HG02798 (cell line): ENCODE data around the gene CARD19.
"Not testable (repeated sequence)": the region's sequence is repeated elsewhere in the genome, so short reads cannot be mapped to it uniquely, and the experiment has no call there.

Source experiments
- ATAC-seq: cut with Tn5 transposase; IDR thresholded peaks from one replicate; pipeline ENCODE4 v1.9.1; 2021; ENCODE audit warnings: mild to moderate bottlenecking; ENCODE audit not compliant: unreplicated experiment, poor library complexity

The CARD19 gene

DNA sequence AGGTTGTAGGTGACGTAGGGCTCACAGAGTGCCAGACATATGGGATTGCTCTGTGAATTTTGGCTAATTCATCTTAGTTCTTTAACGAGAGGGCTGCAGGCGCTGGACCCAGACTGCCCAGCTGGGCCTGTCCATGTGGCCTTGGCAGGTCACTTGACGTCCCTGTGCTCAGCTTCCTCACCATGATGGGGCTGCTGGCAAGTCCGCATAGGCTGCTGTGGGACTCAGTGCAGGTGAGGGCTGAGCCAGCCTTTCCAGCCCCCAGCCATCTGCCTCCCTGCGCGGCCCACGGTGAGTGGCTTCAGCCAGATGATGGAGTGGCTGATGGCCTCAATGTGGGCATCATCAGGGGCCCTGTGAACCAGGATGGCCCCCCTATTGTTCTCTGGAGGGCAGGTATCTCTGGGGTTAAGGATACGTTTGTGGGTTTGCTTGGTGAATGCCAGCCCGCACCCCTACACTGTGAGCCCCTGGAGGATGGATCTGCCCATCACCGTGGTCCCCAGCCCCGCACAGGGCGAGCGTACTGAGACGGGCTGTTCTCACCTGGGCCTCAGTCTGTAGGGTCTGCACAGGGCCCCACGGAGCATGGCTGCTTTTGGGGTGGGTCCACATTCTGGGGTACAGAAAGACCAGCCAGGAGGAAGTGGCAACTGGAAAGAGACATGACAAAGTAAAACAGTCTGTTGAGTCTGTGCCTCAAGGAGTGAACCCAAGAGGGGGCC is 3.7 kb downstream of the CARD19 start:
- no peak for ATAC-seq

DNA sequence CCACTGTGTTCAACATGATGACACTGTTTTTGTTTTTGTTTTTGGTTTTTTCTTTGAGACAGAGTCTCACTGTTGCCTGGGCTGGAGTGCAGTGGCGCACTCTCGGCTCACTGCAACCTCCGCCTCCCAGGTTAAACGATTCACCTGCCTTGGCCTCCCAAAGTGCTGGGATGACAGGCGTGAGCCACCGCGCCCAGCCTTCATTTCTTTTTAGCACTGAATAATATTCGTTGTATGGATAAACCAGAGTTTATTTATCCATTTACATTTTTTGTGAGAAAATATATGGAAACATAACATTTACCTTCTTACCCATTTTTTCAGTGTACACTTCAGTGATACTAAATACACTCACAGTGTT is 4.2 kb downstream of the CARD19 start:
- no peak for ATAC-seq

DNA sequence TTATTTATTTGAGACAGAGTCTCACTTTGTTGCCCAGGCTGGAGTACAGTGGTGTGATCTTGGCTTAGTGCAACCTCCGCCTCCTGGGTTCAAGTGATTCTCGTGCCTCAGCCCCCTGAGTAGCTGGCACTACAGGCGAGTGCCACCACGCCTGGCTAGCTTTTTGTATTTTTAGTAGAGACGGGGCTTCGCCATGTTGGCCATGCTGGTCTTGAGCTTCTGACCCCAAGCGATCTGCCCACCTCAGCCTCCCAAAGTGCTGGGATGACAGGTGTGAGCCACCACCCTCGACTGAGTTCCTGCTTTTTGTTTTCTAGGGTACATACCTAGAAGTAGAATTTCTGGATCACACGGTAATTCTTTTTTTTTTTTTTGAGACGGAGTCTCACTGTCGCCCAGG is 5.1 kb downstream of the CARD19 start:
- ATAC-seq: not testable (repeated sequence)

DNA sequence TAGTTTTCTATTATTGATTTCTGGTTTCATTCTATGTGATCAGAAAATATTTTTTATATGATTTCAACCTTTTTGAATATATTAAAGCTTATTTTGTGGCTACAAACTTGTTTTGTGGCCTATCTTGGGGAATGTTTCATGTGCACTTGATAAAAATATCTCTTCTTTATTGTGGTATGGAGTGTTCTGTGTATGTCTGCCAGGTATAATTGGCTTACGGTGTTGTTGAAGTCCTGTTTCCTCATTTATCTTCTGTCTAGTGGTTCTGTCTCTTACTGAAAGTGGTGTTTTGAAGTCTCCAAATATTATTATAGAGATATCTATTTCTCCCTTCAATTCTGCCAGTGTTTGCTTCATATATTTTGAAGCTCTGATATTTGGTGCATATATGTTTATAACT is 9.6 kb downstream of the CARD19 start:
- no peak for ATAC-seq

DNA sequence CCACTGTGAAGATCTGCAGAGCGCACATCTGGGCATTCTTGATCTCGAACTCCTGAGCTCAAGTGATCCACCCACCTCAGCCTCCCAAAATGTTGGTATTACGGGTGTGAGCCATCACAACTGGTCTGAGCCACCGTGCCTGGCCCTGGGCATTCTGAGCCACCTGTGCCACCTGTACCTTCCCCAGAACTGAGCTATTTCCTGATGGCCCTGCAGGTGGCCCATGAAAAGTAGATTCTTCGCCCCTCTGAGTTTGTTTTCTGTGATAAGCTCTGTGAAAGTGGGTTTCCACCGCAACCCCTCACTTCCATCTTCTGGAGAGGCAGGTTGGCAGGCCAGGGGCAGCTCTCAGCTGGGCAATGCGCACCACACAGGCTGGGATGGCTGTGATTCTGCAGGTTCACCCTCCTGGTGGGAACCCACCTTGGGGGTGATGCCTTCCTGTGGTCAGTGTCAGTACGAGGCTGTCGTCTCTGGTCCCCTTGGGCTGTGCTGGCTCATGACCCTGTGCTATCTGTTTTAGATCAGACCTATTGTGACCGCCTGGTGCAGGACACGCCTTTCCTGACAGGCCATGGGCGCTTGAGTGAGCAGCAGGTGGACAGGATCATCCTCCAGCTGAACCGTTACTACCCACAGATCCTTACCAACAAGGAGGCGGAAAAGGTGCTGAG is 11.3 kb downstream of the CARD19 start:
- no peak for ATAC-seq

DNA sequence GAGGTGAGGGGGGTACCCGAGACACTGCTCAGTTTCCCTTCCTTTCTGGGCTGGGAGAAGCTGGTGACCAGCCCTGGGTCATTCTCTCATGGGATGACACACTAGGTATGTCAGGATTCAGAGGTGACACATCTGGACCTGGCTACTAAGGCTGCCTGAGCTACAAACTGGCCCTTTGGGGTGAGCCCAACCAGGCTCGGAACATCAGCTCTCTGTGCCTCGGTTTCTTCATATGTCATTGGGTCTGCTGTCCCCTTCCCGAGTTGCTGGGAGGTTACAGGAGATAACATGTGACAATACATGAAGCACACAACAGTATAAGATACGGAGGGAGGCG is 11.8 kb downstream of the CARD19 start:
- ATAC-seq: no peak

DNA sequence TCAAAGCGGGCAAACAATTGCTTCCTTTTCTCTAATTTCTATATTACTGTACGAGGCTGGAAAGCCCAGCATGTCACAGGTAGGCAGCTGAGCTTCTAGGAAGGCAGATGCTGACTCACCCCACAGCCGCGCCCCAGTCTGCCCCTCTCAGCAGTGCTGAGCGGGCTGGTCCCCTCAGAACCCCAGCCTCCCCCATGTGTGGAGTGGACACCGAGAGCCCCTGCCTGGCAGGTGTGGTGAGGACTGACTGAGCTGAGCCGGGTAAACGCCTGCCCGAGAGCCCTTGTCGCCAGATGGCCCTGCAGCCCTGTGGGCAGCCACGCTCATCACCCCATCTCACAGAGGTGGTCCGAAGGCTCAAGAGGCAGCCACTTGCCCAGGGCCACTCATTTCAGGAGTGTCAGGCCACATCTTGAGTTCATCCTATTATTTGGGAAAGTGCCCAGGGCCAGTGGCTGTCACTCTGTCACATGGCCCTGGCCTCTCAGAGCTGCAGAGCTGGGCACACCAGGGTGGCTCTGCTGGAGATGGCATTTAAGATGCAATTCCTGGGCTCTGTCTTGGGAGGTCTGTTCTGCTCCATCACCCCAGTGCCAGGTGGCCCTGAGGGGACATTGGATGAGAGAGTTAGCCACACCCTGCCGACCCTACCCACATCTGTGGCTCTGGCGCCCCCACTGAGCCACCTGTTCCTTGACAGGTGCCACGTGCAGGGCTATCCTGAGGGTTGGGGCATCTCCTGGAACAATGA is 12.4 kb downstream of the CARD19 start:
- no peak for ATAC-seq

DNA sequence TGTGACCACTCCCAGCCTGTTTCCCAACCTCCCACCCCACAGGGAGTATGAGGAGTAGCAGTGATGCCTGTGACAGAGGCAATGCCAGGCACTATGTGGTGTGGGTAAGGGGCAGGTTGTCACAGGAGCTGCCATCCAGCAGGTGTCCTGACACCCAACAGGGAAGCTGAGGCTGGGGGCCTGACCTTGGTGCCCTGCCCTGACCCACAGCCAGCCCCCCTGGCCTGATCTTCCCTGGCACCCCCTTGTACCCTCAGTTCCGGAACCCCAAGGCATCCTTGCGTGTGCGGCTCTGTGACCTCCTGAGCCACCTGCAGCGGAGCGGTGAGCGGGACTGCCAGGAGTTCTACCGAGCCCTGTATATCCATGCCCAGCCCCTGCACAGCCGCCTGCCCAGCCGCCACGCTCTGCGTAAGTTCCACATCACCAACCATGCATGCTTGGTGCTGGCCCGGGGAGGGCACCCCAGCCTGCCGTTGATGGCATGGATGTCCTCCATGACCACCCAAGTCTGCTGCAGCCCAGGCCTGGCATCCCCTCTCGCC is 14.4 kb downstream of the CARD19 start:
- no peak for ATAC-seq

DNA sequence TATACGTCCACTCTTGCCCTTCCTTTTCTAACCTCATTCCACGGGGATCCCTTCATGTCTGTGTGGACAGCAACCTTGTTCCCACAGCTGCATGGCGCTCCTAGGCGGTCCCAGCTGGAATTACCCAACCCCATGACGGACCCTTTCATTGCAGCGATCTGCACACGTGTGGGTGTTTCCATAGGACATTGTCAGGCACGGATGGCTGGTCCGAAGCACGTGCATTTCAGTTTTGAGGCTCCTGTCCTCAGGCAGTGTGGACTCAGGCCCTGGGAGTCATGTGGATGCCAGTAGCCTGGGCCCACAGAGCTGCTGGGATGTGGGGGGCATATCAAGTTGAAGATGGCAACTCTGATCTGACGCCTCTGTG is 15.0 kb downstream of the CARD19 start:
- no peak for ATAC-seq

DNA sequence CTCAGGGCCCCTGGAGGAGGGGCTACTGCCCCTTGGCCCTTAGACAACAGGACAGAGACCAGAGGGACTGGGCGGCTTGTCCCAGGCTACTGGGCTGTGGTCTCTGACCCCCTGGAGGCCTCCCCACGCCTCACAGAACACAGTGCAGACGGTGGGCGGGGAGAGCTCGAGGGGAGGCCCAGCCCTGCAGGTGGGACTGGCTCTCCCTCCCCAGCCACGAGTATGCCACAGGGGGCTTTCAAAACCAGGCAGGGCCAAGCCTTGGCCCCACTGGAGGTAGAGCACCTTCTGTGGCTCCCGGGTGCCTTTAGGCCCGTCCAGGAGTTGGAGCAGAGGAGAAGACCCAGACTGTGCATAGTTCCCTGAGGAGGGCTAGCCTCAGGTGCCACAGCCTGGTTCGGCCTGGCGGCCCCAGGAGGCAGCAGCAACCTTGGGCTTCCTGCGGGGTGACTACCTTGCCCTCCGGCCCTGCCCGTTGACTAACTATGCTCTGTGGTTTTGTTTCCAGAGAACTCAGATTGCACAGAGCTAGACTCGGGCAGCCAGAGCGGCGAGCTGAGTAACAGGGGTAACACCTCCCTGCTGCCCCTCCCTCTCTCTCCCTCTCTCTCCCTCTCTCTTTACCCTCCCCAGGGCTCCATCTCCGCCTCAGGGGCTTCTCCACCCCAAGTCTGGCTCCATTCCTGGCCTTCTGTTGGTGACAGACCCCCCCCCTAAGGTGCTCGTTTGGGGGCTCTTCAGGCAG is 15.5 kb downstream of the CARD19 start:
- no peak for ATAC-seq

DNA sequence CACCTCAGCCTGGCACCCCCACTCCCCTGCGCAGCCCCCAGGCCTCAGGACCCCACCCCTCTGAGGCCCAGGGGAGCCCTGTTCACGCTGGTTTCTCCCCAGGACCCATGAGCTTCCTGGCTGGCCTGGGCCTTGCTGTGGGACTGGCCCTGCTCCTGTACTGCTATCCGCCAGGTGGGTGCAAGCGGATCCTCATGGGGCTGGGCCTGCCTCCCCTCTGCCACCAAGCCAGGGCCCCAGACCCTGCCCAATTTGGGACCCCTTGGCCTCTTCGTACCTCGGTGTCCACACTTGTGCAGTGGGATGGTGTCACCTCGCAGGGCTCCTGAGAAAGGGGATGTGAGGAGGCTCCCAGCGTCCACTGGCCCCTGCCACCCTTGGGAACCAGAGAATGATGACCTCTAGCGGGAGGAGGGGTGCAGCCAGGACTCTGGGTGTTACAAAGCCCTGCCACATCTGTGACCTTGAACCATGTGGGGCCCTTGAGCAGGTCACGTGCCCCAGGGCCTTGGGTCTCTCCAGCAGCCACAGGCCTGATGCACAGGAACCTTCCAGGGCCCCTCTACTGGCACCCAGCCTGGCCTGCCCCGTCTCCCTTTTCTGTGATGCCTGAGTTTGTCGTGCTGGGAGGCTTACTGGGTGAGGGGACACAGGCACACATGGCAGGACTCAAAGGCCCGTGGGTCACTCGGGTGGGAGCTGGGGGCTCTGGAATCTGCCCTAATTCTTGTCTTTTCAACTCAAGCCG is 16.3 kb downstream of the CARD19 start:
- no peak for ATAC-seq

DNA sequence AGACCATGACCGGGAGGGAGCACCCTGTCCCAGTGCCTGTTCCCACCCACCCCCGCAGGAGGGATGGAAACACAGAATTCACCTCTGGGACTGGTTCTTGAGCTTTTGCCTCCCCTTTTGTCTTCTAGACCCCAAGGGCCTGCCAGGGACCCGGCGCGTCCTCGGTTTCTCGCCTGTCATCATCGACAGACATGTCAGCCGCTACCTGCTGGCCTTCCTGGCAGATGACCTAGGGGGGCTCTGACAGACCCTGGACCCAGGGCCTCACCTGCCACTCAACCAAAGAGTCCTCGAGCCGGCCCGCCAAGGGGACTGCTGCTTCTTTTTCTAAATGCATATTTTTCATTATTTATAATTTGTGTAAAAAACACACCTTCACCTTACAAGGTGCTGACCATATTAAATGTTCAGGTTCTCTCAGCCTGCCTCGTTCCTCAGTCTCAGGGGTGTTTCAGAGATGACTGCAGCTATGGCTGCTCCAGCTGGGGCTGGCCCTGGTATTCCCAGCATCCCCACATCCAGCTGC is 16.9 kb downstream of the CARD19 start:
- no peak for ATAC-seq

DNA sequence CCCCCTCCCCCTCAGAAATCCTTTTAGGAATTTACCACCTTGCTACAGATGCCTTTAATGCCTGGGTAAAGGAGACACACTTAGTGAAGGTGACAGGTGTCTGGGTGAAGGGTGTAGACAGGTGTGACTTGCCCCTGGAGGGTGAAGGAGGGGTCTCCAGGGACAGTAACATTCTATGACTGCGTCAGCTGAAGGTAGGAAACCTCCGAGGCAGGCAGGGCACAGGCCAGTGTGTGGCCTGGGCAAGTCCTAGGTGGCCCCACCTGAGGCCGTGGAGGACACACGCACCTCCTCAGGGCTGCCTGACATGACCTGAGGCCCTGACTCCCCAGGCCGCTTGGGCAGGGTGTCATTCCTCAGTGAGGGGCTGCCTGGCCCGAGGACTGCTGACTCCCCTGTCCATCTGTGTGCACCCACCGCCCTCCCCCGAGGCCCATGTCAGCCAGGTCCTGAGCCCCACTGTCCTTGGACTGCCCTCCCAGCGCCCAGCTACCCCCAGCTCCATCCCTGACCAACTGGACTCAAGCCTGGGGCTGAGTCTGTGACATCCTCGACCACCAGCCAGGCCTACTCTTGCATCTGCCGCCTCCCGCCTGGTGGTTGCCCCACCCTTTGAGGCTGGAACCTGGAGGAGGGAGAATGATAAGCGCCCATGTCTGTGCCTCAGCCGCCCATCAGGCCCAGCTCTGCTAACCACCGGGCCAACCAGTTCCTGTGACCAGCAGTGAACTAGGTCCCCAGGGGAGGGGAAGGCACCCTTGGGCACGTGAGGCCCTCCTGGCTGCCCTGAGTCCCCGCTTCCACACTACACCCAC is 18.4 kb downstream of the CARD19 start:
- no peak for ATAC-seq

DNA sequence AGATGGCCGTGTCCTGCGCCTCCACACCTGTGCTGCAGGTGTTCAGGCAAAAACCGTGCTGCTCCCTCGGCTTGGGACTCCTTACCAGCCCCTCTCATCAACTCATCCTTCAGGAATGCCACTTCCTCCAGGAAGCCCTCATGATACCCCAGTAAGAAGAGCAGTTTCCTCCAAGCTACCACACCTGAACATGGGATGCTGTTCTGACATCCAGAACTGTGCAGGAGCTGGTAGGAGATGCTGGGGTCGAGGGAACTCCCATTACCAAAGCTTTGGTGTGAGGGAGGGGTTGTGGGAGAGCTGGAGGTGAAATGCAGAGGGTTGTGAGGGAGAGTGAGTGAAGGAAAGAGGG is 18.9 kb downstream of the CARD19 start:
- no peak for ATAC-seq

DNA sequence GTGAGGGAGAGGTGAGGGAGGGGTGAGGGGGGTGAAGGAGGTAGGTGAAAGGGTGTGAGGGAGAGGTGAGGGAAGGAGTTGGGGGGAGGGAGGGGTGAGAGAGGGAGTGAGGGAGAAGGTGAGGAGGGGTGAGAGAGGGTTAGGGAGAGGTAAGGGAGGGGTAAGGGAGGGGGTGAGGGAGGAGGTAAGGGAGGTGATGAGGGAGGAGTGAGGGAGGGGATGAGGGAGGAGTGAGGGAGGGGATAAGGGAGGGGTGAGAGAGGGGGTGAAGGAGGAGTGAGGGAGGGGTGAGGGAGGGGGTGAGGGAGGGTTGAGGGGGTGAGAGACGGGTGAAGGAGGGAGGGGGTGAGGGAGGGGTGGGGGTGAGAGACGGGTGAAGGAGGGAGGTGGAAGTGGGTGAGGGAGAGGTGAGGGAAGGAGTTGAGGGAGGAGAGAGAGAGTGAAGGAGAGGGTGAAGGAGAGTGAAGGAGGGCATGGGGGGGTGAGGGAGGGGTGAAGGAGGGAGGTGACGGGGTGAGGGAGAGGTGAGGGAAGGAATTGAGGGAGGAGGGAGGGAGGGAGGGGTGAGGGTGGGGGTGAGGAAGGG is 19.6 kb downstream of the CARD19 start:
- ATAC-seq: no peak

DNA sequence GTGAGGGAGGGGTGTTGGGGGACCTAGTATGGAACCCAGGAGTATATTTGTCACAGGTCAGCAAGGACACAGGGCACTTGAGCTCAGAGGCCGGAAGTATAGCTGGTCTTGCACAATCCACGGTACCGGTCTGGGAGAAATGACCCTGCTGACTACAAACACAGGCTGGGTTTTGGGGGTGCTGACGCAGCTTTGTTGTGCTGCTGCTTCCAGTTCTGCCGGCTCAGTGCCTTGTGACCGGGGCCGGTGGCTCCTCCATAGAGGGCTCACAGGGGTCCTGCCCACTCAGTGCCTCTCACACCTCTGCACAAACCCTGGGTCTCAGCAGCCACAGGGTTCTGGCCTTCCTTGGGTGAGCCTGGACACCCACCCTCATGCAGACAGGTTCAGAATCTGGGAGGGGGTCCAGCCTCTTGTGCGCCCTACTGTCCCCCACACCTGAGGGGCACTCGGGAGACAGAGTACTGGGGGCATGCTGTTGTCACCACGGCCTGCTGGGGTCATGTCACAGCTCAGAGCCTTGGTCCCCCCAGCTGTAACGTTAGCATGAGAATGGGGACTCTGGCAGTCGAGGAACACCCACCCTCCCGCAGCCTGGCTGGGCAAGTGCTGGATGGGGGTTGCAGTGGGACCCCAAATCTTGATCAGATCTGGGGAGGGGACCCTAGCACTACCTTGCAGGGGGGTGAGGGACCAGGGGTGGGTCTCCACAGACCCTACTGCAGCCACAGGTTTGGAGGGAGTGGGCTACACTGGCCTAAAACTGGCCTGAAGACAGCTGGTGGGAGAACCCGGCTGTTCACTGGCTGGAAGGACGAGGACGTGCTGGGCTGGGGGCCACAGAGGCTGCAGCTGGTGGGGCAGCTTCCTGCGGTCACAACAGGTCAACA is 20.3 kb downstream of the CARD19 start:
- ATAC-seq: no peak

DNA sequence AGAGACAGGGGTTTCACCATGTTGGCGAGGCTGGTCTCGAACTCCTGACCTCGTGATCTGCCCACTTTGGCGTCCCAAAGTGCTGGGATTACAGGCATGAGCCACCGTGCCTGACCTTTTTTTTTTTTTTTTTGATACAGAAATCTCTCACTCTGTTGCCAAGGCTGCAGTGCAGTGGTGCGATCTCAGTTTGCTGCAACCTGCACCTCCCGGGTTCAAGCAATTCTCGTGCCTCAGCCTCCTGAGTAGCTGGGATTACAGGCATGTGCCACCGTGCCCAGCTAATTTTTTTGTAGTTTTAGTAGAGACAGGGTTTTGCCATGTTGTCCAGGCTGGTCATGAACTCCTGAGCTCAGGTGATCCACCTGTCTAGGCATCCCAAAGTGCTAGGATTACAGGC is 21.5 kb downstream of the CARD19 start:
- ATAC-seq: not testable (repeated sequence)
